ENCODE measurements around the gene MIF. TPM values are rescaled to one million over a fixed set of nuclear protein-coding genes. Genes with fewer than 3 reads are reported as not detected.
"Not testable (repeated sequence)": the region's sequence is repeated elsewhere in the genome, so short reads cannot be mapped to it uniquely, and the experiment has no call there.

The MIF gene
- polyA plus RNA-seq, 12 donors, result 78.2 to 238 (median 118) TPM; not detected in 1

DNA sequence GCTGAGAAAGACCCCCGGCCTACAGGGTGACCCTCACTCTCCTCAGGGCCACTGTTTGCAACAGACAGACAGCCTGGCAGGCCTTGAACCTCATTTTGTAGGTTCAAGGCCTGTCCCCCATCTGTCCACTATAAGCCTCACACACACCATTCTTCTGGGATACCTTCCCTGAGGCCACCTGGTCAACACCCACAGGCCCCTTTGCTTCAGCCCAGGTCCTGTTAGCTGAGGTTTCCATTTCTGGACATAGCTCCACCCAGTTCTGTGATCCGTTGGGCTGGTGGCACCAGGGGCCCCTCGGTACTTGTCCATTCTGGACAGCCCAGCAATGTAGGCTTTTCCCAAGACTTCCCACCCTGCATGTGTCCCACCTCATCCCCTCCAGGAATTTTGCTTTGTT, 3.1 kb downstream of the MIF start:
- DNase-seq, result no peak

DNA sequence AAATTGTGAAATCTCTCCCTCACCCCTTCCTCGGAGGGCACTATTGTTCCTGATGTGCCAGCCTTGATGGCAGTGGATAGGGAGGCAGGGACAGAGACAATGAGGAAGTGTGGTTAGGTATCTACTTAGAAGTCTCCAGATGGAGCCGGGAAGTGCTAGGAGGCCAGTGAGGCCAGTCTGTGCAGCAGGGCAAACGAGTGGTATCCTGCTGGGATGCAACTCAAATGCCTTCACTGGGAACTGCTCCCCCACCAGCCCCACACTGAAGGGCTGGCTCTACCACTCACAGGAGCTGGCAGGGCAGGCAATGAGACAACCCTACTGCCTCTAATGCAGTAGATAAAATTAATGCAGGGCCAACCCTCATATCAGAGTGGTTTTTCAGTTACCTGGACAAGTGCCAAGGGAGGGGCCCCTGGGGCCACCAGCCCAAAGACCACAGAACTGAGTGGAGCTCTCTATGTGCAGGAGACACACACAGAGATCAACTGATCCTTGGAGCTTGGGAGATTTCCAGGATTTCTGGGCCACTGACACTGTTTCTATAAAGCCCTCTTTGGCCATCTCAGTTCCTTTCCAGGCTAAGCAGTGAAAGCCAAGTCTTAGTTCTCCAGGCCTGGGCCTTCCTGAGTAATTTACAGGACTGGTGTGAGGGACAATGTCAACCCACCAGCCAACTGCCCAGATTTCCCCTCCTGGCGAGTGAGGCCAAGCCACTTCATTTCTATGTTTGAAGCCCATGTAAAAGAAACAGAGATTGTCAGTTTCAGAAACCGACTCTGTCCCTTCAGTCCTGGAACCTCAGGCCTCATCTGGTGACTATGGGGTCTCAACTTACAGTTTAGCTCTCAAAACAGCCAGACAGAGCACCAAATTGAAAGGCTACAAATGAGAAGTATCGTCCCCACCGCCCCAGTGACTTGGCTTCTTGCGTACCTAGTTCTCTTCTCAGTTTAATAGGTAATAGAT, 4.1 kb downstream of the MIF start:
- no peak for DNase-seq

- no peak for DNase-seq
These were observed 5.0 kb downstream of the MIF start for GRCh38 chr22:23899042-23899745.

- not testable (repeated sequence) for DNase-seq
These were observed 6.0 kb downstream of the MIF start for GRCh38 chr22:23900227-23900626.

- DNase-seq, result no peak
These were observed 7.4 kb downstream of the MIF start for GRCh38 chr22:23901600-23901999.

DNA sequence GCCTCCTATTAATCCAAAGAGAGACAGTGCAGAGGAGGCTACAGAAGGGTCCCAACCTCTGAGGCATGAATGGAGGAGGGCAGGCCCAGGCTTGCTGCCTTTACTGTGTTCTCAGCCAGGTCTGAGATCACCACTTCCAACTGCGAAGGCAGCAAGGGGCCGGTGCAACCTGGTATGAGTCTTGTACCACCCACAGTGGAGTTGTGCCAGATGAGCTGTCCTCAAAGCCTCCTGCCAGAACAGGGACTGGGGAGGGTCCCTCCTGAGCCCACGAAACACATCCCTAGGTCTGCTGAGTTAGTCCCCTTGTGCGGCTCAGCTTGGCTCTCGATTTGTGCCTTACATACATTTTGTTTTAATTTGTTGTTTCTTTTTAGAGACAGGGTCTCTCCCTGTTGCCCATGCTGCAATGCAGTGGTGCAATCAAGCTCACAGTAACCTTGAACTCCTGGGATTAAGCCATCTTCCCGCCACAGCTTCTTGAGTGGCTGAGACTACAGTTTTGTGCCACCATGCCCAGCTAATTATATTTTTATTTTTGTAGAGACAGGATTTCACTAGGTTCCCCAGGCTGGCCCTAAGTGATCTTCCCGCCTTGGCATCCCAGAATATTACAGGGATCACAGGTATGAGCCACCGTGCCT, 9.3 kb downstream of the MIF start:
- DNase-seq, result no peak

- DNase-seq, result peak; percentile 38
These were observed 10.5 kb downstream of the MIF start for GRCh38 chr22:23904573-23905254.

DNA sequence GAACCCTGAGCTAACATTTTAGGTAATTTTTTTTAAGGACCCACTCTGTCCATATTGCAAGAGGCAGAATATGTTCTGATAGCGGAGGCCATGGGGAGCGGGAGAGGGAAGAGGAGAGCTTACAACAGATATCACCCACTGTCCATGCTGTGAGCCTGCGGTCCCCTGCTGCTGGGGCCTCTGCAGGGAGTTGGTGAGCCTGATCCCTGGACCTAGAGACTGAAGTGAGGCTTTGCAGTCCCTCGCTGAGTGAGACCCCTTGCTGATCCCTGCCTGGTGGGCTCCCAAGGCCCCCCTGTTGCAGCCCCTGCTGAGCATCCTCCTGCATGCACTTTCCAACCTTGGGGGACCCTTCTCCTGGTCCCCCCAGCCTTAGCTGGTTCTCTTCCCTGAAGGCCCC, 12.5 kb downstream of the MIF start:
- DNase-seq, result no peak

DNA sequence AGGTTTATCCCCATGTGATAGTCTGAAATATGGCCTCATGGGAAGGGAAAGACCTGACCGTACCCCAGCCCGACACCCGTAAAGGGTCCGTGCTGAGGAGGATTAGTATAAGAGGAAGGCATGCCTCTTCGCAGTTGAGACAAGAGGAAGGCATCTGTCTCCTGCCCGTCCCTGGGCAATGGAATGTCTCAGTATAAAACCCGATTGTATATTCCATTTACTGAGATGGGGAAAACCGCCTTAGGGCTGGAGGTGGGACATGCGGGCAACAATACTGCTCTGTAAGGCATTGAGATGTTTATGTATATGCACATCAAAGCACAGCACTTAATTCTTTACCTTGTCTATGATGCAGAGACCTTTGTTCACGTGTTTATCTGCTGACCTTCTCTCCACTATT, 13.2 kb downstream of the MIF start:
- DNase-seq, result not testable (repeated sequence)

GRCh38 chr22:23908587-23909205, 14.5 kb downstream of the MIF start:
- DNase-seq, result no peak

- peak; percentile 35 for DNase-seq
These were observed 15.2 kb downstream of the MIF start for GRCh38 chr22:23909296-23909898.

GRCh38 chr22:23910496-23911190, 16.5 kb downstream of the MIF start:
- DNase-seq, result no peak

DNA sequence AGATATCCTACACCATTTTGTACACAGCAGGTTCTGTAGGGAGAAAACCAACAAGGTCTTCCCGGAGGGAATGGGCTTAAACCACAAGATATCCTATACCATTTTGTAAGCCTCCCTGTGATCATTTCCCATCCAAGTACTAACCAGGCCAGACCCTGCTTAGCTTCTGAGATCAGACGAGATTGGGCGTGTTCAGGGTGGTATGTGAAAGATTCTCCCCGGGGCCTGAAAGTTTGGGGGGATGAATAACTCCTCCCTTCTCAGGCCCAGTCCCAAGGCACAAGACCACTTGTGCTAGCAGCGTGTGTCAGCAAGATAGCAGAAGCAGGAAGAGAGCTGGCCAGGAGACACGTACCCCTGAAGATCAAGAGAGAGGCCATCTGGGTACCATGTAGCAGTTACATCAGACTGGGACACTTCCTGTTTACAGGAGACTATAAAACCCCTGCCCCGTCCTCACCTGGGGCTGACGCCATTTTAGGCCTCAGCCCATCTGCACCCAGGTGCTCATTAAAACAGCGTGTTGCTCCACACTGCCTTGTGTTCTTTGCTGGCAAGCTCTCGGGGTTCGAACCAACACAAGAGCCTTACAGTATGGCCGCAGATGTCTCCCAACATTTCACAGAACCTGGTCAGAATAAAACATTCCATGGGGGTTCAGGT, 17.3 kb downstream of the MIF start:
- DNase-seq, result no peak

DNA sequence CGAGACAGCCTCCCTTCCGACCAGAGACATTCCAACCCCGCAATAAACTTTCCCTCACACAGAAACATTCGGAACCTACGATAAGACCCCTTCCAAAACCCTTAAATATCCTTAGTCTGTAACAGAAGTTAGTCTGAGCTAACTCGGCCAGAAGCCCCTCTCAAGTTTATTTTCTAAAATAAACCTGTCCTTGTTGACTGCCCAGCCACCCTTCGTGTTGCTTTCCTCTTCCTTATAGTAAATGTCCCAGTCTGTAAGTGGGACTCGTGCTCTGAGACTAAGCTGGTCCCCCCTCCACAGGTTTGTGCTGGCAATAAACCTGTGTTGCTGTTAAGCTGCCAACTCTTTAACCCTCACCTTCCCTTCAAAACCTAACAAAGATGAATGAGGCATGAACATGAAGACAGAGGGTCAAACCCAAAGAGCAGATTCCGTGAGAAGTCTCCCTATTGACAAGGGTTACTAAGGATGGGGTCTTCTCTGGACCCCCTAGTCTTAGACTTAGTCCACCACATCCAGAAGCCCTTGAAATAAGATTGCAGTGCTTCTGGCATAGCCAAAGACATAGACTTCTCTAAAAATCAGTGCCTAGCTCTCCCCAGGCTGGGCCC, 18.2 kb downstream of the MIF start:
- no peak for DNase-seq

GRCh38 chr22:23913306-23913660, 19.1 kb downstream of the MIF start:
- no peak for DNase-seq

- DNase-seq, result peak; percentile 97
These were observed 19.6 kb downstream of the MIF start for GRCh38 chr22:23913661-23914353.

GRCh38 chr22:23915290-23915689, 21.1 kb downstream of the MIF start:
- DNase-seq, result no peak

GRCh38 chr22:23920267-23920611, 26.1 kb downstream of the MIF start:
- not testable (repeated sequence) for DNase-seq

All from muscle of arm (tissue), 12 donors.